AG10803 (cell line): ENCODE data around the gene CEND1.

Experiments
- DNase-seq: peaks from one replicate; pipeline ENCODE4 v3.0.0; 2010; ENCODE audit warnings: low read depth
- H3K4me3 ChIP-seq: 2 replicates; pipeline ENCODE4 v1.5.1; 2011; ENCODE audit warnings: mild to moderate bottlenecking, low read length, control low read depth
- CTCF ChIP-seq: conservative IDR thresholded peaks from 2 replicates; pipeline ENCODE4 v1.5.1; 2011; ENCODE audit warnings: mild to moderate bottlenecking, low read length, control low read depth, inconsistent platforms

CEND1 gene

GRCh38 chr11:770642-771616 is 19.0 kb downstream of the CEND1 start:
- no peak for DNase-seq
- no peak for TF ChIP-seq CTCF
- H3K4me3 ChIP-seq, result no peak overlapping the region

GRCh38 chr11:769887-770641 is 19.8 kb downstream of the CEND1 start:
- H3K4me3 ChIP-seq, result no peak overlapping the region
- TF ChIP-seq CTCF, result no peak
- no peak for DNase-seq

DNA sequence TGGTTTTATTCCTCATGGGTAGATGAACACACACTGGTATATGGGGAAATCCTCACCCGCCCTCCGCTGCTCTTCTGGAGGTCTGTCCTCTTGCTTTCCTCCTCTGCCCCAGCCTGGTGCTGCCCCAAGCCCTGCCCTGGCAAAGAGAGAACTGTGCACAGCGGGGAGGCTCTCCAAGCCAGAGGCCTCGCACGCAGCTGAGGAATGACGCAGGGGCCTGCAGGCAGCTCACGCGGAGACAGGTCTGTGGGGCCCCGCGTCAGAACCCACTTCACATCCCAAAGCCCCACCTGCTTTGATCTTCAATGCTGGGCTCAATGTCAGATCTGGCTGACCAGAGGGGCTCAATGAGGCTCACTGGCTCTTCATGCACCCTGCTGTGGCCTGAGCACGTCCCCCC is 22.7 kb downstream of the CEND1 start:
- no peak for DNase-seq
- H3K4me3 ChIP-seq, result no peak overlapping the region
- no peak for TF ChIP-seq CTCF

GRCh38 chr11:766936-767210 is 23.0 kb downstream of the CEND1 start:
- no peak for TF ChIP-seq CTCF
- no peak overlapping the region for H3K4me3 ChIP-seq
- DNase-seq, result no peak

GRCh38 chr11:766106-766935 is 23.6 kb downstream of the CEND1 start:
- no peak for TF ChIP-seq CTCF
- no peak overlapping the region for H3K4me3 ChIP-seq
- DNase-seq, result no peak

- no peak for DNase-seq
- no peak for TF ChIP-seq CTCF
- H3K4me3 ChIP-seq, result no peak overlapping the region
Measured at GRCh38 chr11:765802-766091, 24.1 kb downstream of the CEND1 start.
